T follicular helper cell (primary cell): ENCODE results near the gene NFS1.

Experiments used
- DNase-seq: peaks from one replicate; pipeline ENCODE4 v3.0.0-alpha.2; 2020; ENCODE audit warnings: low read depth

Gene NFS1

GRCh38 chr20:35643045-35643444 lies 56.1 kb downstream of the NFS1 start:
- DNase-seq: no peak

GRCh38 chr20:35641743-35642142 lies 57.4 kb downstream of the NFS1 start:
- DNase-seq: no peak

GRCh38 chr20:35640724-35641123 lies 58.4 kb downstream of the NFS1 start:
- no peak for DNase-seq

GRCh38 chr20:35638751-35639150 lies 60.4 kb downstream of the NFS1 start:
- DNase-seq: no peak

- DNase-seq: no peak
These were observed 61.9 kb downstream of the NFS1 start for GRCh38 chr20:35637276-35637675.

- DNase-seq: no peak
These were observed 63.1 kb downstream of the NFS1 start for GRCh38 chr20:35636095-35636494.

- DNase-seq: no peak
These were observed 63.5 kb downstream of the NFS1 start for GRCh38 chr20:35635652-35636051.

- no peak for DNase-seq
These were observed 66.5 kb downstream of the NFS1 start for GRCh38 chr20:35632539-35633115.

GRCh38 chr20:35630636-35631035 lies 68.5 kb downstream of the NFS1 start:
- DNase-seq: no peak

- DNase-seq: no peak
These were observed 69.6 kb downstream of the NFS1 start for GRCh38 chr20:35629427-35630145.

- no peak for DNase-seq
These were observed 72.0 kb downstream of the NFS1 start for GRCh38 chr20:35627121-35627520.

GRCh38 chr20:35626386-35627001 lies 72.7 kb downstream of the NFS1 start:
- no peak for DNase-seq

- no peak for DNase-seq
These were observed 73.4 kb downstream of the NFS1 start for GRCh38 chr20:35625584-35626385.

GRCh38 chr20:35621560-35621946 lies 77.6 kb downstream of the NFS1 start:
- DNase-seq: no peak

GRCh38 chr20:35620818-35621559 lies 78.2 kb downstream of the NFS1 start:
- no peak for DNase-seq

- peak; percentile 53 for DNase-seq
These were observed 79.7 kb downstream of the NFS1 start for GRCh38 chr20:35619196-35620095.

- no peak for DNase-seq
These were observed 80.7 kb downstream of the NFS1 start for GRCh38 chr20:35618263-35619131.
